ENCODE data around the gene IL18.

DNA sequence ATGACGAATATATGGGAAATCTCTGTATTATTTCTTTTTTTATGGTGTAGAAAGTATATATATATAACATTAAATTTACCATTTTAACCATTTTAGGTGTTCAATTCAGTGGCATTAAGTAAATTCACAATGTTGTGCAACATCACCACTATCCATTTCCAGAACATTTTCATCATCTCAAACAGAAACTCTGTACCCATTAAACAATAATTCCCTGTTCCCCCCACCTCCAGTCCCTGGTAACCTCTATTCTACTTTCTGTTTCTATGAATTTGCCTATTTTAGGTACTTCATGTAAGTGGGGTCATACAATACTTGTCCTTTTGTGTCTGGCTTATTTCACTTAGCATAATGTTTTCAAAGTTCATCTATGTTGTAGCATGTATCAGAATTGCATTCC, 47.0 kb upstream of the IL18 start:
- TF ChIP-seq, protein P1, sequence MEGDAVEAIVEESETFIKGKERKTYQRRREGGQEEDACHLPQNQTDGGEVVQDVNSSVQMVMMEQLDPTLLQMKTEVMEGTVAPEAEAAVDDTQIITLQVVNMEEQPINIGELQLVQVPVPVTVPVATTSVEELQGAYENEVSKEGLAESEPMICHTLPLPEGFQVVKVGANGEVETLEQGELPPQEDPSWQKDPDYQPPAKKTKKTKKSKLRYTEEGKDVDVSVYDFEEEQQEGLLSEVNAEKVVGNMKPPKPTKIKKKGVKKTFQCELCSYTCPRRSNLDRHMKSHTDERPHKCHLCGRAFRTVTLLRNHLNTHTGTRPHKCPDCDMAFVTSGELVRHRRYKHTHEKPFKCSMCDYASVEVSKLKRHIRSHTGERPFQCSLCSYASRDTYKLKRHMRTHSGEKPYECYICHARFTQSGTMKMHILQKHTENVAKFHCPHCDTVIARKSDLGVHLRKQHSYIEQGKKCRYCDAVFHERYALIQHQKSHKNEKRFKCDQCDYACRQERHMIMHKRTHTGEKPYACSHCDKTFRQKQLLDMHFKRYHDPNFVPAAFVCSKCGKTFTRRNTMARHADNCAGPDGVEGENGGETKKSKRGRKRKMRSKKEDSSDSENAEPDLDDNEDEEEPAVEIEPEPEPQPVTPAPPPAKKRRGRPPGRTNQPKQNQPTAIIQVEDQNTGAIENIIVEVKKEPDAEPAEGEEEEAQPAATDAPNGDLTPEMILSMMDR (IDR thresholded peaks at IDR 0.05; ENCODE audit: low read depth, low read length, missing input control) = no peak
- TF ChIP-seq GABPA (IDR thresholded peaks at IDR 0.05 in 1 of 2, conservative IDR thresholded peaks at IDR 0.05 in 1 of 2) = peak in 1 of 2 donors; percentile 17

All from liver (tissue), 3 donors.